ENCODE results near the gene FOXI2.

Gene FOXI2

DNA sequence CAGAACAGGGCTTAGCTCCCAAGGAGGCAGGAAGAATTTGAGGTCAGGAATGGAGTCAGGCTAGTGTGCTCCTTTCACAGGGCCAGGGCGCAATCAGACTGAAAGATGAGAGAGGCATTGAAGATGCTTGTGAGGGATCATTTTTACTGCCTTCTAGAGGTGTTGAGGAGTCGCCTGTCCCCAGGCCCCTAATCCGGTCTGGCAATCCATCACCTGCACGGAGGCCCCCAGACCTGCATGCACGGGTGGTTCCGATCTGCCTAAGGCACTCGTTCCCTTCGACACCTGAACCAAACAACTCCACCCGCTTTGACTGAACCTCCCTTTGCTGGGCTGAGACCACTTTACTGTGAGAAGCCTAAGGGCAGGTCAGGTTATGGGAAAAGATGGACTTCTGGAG, 8.0 kb downstream of the FOXI2 start:
- no peak for DNase-seq

DNA sequence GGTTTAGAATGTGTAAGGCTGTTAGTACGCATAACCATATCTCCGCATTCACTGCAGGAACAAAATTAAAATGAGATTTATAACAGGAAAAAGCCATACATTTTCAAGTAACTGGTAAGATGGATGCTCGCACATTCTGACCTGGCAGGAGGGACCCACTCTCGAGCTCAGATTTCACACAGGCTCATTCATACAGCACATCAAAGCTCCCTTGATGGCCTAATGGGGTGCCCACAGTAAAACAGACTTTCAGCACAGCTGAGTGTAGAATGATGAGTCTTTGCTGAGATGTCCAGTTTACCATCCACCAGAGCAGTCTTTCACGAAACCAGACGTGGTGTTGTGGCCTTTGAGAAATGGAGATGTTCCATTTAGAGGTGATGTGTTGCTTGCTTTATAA, 8.9 kb downstream of the FOXI2 start:
- no peak for DNase-seq

DNA sequence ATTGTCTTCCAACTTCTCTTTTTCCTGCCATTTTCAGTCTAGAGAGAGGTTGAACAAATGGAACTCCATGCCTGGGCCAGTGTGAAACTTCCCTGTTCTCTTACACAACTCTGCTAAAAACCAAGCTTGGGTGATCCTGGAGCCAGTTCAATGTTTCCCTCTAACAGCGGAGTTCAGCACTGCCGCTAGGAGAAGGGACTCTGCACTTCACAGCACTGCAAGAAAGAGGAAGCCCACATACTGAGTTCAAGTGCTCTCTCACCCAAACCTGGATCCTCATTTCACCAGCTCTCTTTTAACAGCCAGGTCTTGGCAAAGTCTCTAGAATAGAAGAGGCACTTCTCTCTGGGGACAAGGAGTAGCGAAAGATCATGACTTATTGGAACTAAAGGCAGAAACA, 18.8 kb downstream of the FOXI2 start:
- DNase-seq = no peak

DNA sequence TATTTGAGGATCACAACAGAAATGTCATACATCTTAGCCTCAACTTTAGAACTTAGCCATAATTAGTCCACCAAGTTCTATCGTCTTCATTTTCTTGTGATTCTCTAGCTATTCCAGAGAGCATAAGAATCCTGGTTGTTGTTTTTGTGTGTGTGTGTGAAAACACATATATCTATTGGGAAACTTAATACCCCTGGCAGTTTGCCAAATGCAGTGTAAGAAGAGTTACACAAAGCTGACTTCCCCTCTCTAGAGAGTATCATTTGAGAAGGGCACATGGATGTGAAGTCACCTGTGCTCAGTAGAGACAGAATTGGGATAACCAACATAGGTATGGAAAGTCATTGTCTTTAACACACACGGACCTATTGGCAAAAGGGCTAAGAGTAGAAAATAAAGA, 19.3 kb downstream of the FOXI2 start:
- no peak for DNase-seq

DNA sequence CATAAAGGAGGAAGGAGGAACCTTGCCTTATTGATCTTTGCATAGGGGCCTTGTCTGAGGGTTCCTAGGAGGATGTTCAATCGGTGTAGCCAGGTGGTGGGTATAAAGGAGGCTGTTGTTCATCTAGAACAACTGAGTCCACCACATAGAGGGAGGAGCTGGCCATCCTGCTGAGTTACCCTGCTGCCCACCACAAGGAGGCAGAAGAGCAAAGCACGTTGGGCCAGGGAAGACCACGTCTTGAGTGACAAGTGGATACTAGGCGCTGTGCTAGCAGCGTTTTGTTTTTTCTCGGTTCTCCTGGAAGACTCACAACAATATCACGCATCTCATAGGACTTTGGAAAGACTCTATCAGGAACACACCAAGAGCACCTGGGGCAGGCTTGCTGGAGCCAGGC, 20.0 kb downstream of the FOXI2 start:
- DNase-seq = no peak

DNA sequence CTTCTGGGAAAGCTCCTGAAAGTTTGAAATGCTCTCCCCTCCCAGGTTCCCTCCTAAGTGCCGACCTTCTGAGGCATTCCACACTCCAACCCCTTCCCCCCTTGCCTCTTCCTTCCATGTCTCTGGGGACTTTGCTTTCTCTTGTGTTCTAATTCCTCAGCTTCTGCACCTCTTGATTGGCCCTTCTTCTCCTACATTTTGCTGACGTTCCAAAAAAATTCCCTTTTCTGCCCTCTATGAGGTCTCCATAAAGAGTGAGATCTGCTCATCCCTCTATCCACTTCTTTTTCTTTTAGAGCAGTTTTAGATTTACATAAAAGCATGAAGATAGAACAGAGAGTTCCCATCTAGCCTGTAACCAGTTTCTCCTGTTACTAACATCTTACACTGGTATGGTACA, 22.3 kb downstream of the FOXI2 start:
- DNase-seq = no peak

DNA sequence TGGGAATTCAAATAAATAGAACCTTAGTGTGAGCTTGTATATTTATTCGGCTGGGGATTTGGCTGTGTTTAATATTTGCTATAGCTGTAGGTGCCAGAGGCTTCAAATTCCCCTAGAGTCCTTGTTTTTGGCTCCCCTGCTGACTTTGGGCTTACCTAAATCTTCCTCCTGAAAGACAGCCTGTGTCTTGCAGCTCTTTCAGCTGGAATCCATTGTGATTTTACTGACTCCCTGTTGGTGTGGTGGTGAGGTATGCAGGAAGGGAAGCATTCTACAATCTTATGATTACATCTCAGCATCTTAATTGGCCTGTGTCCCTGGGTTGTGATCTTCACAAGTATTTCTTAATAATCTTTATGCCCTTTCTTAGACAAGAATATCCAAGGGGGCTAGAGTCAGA, 25.9 kb downstream of the FOXI2 start:
- DNase-seq = no peak

DNA sequence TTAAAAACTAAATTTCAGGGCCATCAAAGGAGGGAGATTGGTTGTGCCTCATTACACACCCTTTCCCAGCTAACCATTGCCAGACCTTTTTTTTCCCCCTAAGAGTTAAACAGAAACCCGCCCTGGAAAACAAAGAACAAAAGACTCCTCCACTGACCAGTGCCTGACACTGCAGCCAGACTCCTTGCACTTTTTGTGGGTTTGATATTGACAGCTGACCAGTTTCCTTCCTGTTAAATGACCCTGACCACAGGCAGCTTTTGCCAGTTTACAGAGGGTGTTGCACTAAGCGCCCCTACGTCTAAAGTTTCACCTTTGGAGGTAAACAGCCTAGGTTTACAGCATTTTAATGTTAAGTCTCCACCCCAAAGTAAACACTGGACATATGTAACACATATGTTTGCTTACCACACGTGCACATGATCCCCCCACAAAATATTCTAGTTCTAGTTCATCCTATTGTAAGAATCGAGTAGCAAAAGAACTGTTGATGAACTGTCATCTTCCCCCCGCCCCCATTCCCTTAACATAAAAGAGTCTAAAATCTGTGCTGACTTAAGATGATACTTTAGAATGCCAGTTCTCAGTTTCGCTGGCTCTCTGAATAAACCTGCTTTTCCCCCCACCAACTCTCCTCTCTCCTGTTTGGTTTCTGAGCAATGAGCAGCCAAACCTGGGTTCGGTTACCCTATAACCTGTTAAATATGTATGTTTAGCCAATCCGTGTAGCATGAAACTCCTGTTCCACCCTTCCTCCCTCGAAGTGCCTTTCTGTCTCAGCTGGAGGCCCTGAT, 38.0 kb downstream of the FOXI2 start:
- DNase-seq = no peak

DNA sequence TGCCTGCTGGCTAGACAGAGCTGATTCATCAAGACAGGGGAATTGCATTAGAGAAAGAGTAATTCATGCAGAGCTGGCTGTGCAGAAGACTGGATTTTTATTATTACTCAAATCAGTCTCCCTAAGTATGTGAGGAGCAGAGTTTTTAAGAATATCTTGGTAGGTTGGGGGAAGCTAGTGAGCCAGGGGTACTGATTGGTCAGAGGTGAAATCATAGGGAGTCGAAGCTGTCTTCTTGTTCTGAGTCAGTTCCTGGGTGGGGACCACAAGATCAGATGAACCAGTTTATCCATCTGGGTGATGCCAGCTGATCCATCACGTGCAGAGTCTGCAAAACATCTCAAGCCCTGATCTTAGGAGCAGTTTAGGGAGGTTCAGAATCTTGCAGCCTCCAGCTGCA, 39.8 kb downstream of the FOXI2 start:
- no peak for DNase-seq

DNA sequence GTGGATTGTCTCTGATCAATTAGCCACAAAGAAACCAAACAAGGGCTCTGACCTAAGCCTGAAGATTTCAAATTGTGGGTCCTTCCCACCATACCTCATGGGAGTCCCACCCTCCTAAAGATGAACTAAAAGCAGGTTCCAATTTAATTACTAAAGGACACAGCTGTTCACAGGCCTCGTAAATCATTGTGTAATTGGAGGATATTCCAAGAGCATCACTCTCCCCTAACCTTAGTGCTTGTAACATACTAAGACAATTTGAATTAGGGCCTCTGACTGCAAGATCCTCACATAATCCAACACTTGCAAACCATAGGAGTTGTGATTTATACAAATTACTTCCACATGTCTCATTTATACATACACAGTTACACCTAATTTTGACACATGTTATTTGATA, 44.4 kb downstream of the FOXI2 start:
- no peak for DNase-seq

DNA sequence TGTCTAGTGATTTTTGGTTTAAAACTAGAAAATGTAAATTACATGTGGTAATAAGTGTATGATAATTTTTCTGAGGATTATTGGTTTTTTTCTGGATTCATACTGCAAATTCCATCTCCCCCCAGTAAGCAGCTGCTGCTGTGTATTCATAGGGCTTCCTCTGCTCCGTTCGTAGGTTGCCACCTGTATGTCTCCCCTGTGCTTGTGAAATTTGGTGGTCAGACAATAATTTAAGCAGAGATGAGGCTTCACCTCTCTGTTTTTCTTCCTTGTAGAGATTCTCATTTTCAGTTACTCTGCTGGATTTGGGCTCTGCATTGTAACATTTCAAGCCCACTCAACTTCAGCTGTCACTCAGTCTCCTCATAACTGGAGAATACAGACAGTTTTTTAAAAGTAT, 50.9 kb downstream of the FOXI2 start:
- no peak for DNase-seq

DNA sequence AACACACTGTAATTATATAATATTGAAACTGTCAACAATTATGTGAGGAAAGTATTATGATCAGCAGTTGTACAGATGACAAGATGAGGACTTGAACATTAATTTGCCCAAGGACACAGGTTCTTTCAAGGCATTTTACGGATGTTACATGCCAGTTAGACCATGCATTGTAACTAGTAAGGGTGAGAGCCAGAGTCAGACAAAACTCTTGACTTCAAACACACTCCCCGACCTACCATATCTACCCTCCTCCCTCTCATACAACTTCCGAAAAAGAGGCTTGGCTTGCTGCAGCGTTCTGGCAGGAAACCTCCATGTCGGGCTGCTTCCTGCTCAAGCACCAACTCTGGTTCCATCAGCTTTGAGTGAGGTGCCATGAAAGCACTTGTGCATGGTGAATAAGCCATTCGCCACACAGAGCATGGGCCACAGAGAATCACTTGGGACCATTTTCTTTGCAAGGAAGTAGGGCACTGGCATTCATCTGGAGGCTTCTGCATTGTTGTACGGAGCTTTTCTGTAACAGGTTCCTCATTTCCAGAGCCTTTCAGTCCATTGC, 53.2 kb downstream of the FOXI2 start:
- DNase-seq = no peak
